HG02571 (cell line): ENCODE results near the gene RAC3.

Experiments used
- ATAC-seq: cut with Tn5 transposase; IDR thresholded peaks from one replicate; pipeline ENCODE4 v1.9.1; 2021; ENCODE audit warnings: mild to moderate bottlenecking, moderate library complexity; ENCODE audit not compliant: unreplicated experiment

The RAC3 gene

DNA sequence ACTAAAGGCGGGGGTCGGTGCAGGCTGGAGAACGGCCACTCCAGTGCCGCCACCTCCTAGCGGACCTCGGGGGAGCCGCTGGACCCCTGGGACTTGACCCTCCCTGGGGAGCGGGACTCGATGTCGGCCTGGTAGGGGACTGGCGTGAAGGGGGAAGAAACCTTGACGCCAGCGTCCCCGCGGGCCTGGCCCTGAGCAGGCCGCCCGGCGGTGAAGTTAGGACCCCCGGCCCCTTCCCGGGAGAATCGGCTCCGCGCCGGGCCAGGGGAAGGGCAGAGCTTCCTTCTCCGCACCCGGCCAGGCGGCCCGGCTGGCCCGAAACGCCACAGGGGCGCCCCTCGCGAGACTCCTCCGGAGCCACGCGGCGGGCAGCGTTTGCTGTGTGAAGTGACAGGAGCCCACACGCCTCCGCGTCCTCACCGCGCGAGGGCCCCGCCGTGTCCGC is 33.7 kb downstream of the RAC3 start:
- ATAC-seq = no peak

DNA sequence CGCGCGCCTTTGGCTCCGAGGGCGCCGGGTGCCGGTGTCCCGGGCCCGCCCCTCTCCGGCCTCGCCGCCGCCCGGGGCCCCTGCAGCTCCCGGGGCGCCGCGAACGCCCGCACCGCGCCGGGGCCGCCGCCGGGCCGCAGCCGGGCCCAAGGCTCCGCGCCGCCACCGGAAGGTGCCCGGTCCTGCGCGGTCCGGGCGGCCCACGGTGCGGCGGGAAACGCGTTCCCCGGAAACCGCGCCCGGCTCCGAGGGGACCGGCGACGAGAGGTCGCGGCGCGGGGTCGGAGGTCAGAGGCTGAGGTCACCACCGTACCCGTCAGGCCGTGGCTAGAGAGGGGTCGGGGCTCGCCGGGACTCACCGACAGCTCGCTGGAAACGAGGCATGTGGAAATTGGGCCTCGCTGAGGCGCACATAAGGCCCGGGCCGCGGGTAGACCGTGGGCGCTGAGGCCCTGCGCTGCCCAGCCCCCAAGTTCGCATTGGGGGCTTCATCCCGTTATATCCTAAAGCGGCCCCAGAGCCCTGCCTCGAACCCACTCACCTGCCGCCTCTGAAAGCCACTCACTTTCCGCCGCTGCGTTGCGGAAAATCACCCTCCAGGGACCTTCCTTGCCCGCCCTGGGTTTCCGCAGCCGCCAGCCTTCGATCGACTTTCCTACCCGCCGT is 34.3 kb downstream of the RAC3 start, which contains the start of gene DUS1L:
Gene DUS1L (minus strand): TSS at position 167 of the 666 bp plus-strand sequence. CDS start 745 bp downstream, outside the sequence.
- peak; percentile 49 for ATAC-seq

DNA sequence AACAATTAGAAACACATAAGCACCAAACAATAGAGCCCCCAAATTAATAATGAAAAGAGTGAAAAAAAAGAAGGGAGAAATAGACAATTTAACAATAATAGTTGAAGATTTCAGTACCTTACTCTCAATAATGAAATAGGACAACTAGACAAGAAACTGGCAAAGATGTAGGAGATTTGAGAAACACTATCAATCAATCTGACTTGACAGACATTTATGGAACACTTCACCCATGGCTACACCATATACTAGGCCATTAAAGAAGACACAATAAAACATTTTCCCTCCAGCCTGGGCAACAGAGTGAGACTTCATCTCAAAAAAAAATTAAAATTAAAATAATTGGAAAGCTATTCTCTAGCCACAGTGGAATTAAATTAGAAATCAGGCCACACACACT is 39.1 kb downstream of the RAC3 start:
- no peak for ATAC-seq

DNA sequence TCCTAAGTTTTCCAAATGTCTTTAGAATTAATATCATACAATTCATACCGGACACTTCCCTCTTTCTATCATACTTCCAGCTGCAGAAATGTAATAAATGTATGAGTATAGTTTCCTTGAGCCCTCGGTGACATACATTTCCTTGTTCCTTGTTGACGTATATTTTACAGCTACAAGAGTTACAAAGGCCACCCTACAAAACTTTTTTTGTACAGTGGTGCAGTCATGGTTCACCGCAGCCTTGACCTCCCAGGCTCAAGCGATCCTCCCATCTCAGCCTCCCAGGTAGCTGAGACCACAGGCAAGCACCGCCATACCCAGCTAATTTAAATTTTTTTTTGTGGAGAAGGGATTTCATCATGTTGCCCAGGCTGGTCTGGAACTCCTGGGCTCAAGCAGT is 41.3 kb downstream of the RAC3 start:
- no peak for ATAC-seq

DNA sequence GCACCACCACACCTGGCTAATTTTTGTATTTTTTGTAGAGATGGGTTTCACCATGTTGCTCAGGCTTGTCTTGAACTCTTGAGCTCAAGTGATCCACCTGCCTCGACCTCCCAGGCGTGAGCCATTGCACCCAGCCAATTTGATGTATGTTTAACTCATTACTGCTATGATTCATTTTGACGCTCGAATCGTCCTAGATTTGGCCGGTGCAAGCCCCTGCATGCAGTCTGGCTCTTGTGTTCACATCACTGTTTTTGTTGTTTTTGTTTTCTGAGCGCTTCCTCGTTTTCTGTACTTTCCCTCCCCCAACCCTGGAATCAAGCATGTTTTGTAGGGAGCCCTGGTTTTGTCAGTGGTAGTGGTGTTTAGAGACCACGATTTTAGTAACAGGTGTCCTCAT is 42.0 kb downstream of the RAC3 start:
- no peak for ATAC-seq

DNA sequence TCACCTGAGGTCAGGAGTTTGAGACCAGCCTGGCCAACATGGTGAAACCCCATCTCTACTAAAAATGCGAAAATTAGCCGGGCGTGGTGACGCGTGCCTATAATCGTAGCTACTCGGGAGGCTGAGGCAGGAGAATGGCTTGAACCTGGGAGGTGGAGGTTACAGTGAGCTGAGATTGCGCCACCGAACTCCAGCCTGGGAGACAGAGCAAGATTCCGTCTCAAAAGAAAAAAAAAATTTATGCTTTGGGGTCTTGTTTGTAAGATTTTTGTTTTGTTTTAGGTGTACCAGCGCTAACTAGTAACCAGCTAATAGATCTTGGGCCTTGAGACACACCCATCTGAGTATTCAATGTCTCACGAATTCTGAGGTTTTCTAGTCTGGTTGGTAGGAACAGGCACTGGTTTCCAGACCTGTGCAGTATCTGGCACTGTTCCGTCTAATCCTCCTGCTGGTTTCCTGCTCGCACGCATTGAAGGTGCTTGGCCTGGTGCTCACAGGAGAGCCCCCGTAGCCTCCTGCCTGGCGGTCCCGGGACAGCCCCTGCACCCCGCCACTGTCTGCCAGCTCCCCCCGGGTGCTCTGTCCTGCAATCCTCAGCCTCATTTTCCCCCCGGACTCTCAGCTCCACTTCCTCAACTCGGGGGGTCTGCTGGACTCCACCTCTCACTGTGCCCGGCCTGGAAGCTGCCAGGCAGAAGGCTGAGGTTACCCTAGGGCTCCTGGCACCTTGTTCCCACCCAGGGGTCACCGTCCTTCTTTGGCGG is 44.7 kb downstream of the RAC3 start:
- no peak for ATAC-seq

DNA sequence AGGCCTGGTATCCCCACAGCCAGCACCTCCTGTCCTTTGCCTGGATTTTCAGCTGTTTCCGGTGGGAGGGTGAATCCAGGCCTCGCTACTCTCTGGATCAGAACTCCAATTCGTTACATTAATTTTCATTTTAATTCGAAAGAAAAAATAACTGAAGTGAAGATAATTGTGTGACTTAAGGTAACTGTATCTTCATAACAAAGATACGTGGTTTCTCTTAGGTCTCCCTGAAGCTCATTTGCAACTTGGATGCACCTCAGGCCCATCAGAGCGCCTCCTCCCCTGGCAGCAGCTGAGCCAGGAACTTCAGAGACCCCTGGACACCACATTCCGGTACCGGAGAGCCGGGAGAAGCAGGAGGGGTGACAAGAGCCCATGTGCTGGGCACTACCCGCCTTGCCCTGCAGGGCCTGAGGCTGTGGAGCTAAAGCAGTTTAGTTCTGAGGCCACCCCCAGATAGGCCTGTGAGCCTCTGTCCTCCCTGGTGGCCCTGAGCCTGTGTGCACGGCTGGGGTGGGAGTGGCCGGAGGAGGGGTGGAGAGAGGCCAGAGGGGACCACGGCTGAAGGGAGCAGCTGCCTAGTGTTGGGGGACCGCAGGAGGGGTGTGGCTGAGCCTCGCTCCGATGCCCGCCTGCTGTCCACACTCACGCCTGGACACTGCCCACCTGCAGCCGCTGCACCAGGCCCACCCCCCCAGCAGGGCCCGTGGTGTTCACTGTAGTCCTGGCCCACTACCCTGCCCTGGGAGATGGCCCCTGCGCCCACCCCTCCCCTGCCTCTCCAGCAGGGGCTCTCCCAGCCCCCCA is 45.5 kb downstream of the RAC3 start:
- ATAC-seq = no peak

DNA sequence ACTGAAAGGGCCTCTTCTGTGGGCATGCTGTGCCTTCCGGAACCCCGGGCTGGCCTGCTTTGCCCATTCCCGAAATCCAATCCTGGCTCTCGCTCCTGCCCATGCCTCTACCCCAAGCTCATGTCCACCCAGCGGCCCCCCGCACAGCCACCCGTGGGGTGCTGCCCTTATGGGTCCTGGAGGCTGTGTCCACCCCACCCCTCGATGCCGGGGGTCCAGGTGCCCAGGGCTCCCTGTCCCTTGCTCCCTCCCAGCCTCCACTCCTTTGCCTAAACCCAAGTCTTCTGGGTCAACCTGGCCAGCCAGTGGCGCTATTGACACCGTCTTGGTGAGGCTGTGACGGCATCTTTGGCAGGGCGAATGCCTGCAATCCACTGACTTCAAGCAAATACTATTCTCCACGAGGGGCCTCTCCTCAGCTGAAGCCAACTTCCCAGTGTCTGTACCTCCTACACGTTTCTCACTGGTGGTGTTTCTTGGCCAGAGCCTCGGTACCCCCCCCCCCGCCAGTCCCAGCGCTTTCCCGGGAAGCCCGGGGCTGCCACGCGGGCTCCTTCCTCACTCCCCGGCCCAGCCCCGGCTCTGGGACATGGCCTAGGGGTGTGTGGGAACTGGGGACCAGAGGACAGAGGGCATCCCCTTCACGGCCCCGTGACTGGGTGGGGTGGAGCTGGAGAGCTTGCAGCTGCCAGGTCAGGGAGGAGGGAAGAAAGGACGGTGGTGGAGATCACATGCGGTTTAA is 46.3 kb downstream of the RAC3 start:
- ATAC-seq = no peak

DNA sequence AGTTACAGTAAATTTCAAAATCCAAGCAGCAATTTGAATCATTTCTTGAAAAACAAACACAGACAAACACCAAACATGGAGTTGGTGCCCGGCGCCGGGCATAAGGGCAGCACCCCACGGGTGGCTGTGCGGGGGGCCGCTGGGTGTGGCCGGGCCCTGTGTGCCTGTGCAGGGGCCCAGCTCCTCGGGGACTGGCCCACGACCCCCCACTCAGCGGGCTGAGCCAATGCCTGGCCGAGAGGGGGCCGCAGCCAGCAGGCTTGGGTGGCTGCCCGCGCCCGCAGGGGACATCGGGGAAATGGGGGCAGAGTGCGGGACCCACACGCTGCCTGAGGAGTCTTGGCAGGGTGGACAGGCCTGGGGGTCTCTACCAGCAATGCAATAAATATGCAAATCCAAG is 47.0 kb downstream of the RAC3 start:
- no peak for ATAC-seq

DNA sequence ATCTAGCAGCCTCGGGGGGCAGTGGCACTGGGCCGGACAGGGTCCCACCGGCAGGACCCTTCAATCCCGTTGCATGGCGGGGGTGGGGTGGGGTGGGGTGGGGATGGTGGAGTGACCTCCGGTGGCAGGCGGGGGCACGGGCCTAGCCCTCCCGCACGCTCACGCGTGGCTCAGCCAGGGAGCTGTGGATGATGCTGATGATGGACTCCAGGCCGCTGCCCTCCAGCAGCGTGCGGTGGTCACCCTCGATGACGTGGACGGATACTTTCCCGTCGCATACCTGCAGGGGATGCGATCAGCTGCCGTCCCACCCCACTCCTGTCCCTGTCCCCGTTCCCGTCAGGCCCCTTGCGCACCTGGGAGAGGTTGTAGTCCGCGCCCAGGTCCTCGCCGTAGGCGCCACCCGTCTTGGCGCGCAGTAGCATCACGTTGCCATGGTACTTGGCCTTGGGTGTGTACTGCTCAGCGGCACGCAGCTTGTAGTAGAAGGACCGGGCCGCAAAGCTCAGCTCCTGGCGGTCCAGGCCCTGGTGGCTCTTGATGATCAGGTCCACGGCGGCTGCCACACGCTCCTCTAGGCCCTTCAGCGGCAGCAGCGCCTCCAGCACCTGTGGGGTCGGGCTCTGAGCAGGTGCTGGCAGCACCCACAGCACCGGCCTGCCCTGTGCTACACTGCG is 47.7 kb downstream of the RAC3 start:
- no peak for ATAC-seq

DNA sequence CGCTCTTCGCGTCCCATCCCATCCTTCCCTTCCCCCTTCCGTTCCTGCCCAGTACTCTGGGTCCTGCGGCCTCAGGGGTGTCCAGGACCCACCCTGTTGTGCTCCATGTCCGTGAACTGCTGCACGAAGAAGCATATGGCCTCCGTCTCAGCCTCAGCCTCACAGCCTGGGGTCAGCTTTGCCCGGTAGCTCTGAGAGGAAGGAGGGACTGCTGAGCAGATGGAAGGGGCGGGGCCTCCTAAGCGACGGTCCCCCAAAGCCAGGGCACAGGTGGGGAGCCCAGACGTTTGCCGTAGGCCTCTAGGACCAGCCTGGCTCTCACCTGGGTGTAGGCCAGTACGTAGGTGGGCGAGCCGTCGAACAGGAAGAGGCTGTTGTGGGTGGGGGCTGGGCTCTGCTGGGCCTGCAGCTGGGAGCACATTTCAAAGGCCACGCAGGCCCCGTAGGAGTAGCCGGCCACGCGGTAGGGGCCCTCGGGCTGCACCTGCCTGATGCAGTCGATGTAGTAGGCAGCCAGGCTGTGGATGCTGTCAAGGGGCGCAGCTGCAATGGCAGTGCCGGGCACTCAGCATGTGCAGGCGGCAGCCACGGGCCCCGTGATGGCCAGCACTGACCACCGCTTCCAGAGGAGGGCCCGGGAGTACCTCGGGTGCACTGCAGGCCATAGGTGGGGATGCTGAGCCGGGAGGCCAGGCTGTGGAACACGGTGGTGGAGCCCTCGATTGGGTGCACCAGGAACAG is 48.7 kb downstream of the RAC3 start:
- no peak for ATAC-seq

DNA sequence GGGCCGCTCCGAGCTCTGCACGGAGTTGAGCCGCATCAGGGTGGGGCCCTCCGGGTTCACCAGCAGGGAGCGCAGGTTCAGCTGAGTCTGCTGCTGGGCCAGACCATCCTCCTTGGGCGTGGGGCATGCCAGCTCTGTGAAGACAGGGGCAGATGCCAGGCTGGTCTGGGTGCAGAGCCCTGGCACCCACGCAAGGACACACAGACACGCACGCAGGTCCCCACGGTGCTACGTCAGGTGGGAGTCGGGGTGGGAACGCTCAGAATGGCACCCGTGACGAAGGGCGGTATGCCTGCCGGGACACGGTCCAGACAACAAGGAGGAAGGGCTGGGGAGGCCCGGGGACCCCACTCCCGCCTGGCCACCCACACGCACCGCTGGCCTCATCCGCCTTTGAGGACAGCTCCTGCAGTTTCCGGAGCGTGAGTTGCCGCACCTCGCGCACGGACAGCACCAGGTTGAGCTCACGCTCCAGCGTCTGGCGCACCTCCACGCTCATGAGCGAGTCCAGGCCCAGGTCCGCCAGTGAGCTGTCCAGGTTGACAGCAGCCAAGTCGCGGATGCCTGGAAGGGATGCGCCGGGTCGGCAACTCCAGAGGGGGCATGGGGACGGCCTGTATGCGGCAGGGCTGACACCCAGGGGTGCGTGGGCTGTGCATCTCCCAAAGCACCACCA is 49.4 kb downstream of the RAC3 start:
- no peak for ATAC-seq

DNA sequence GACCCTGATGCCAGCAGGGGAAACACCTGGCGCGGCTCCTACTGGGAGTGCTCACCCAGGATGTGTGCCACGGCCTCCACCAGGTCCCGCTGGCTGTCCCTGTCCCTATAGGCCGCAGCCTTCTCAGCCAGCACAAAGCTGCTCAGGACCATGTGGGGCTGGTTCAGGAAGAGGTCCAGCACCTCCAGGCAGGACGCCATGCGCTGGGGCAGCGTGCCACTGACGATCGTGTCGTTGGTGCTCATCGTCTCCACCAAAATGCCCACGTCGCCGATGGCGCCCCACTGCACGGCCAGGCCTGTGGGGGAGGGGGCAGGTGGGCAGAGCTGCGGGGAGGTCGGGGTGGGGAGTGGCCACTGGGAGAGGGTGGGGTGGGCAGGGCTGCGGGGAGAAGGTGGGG is 50.1 kb downstream of the RAC3 start:
- ATAC-seq = no peak

DNA sequence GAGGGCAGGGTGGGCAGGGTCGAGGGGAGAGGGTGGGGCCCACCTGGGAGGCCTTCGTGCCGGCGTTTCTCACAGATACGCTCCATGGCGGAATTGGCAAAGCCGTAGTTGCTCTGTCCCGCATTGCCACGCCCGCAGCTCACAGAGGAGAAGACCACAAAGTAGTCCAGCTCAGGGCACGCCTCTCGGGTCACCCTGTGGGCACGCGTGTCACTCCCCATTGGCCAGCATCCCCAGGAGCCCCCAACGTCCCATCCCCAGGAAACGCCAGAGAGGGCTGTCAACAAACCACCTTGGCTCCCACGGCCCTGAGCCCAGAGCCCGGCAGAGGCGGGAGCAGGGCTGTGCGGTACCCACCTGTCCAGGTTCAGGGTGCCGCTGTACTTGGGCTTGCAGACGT is 50.5 kb downstream of the RAC3 start:
- no peak for ATAC-seq

DNA sequence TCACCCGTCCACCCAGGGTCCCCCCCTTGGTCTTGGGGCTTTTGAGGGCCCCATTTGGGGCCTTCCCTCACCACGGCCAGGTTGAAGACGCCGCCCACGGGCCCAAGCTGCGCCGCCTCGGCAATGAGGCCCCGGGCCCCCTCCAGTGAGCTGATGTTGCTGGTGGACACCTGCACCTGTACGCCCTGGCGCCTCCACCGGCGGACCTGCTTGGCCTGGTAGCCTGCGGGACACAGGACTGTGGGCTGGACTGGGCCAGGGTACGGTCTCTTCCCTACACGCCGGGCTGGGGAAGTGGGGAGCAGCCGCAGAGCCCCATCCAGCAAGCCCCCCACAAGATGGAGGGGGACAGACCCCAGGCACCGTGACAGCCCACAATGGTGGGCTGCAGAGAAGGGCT is 51.0 kb downstream of the RAC3 start:
- ATAC-seq = no peak

DNA sequence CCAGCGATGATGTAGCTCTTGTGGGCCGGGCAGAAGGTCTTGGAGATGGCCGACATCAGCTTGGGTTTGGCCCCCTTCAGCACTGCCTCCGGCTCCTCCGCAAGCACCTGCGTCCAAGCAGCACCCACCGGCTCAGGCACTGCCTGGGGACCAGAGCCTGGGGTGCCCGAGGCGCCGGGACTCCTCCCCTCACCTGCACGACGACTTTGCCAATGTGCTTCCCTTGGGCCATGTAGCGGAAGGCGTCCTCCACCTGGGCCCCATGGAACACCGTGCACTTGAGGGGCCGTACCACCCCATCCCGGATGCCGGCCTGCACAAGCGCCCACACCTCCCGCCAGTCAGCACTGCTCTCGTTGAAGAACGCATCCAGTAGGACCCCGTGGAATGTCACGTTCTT is 51.5 kb downstream of the RAC3 start:
- ATAC-seq = no peak
